NOMO-1 (cell line): ENCODE data around the gene CREBZF.
A peak's percentile ranks its signal among the peaks of the same experiment; 100 is the strongest.

Experiments
- DNase-seq, 2 experiments: peaks; one replicate each; lab custom pipeline; 2025; ENCODE audit not compliant: unreplicated experiment in 2 of 2; lab: John Stamatoyannopoulos, UW

CREBZF gene, protein sequence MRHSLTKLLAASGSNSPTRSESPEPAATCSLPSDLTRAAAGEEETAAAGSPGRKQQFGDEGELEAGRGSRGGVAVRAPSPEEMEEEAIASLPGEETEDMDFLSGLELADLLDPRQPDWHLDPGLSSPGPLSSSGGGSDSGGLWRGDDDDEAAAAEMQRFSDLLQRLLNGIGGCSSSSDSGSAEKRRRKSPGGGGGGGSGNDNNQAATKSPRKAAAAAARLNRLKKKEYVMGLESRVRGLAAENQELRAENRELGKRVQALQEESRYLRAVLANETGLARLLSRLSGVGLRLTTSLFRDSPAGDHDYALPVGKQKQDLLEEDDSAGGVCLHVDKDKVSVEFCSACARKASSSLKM

DNA sequence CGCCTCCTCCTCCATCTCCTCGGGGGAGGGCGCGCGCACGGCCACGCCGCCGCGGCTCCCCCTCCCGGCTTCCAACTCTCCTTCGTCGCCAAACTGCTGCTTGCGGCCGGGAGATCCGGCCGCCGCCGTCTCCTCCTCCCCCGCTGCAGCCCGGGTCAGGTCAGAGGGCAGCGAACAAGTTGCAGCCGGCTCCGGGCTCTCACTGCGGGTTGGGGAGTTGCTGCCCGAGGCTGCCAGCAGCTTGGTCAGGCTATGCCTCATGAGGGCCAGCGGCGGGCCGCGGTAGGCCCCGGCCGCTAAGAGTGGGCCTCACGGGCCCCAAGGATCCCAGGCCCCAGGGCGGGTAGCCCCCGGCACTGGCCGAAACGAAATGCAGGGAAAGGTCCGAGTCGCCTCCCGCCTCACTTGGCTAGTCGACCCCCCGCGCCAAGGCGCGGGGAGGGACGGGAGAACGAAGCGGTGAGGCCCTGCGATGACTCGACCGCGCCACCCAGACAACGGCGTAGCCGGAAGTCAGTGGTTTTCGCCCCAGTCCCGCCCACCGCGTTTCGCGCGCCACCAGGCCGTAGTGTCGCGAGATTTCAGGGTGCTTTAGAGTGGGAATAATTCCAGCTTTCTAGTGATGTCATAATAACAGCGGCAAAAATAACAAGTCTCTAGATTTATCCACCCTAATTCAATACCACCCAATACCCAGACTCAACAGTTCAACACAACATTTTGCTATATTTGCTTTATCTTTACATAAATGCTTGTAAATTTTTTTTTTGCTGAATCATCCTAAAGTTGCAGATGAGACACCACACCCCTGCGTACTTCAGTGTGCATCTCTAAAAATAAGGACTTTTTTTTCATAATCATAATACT lies at the start of gene CREBZF:
CREBZF (minus strand) TSS at position 515 of the 867 bp plus-strand sequence; CDS start at position 261, 254 bp downstream.
- DNase-seq: peak; percentile 85 to 95

DNA sequence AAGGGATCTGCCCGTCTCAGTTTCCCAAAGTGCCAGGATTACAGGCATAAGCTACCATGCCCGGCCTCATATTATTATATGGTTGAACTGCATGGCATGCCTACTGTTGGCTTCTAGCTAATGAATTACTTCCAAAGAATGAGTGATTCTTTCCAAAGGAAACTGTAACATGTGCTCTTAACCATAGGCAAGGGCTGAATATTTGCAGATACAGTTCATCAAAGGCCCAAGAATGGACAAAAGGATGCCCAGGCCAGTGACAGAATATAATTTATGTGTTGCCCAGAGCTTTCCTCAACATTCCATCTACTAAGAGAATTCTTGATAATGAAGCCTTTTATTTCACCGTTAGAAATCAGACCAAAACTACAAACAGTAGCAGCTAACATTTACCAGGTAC lies 48.0 kb upstream of the CREBZF start:
- no peak for DNase-seq

DNA sequence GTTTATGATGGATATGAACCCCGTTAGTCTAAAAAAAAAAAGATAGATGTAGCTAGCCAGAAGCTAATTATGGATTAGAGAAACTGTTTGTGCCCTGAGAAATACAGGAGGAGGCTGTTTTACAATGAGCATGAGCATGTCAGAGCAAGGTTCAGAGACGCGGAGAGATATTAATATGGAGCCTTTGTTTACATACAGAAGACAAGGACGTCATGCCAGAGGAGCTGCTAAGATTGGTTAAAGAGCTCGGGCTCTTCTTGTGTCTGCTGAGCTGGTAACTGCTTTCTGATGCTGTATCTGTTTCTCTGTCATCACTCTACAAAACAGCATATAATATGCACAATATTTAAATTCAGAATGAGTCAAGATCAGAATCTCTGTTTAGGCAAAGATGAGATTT lies 46.0 kb upstream of the CREBZF start:
- no peak for DNase-seq

DNA sequence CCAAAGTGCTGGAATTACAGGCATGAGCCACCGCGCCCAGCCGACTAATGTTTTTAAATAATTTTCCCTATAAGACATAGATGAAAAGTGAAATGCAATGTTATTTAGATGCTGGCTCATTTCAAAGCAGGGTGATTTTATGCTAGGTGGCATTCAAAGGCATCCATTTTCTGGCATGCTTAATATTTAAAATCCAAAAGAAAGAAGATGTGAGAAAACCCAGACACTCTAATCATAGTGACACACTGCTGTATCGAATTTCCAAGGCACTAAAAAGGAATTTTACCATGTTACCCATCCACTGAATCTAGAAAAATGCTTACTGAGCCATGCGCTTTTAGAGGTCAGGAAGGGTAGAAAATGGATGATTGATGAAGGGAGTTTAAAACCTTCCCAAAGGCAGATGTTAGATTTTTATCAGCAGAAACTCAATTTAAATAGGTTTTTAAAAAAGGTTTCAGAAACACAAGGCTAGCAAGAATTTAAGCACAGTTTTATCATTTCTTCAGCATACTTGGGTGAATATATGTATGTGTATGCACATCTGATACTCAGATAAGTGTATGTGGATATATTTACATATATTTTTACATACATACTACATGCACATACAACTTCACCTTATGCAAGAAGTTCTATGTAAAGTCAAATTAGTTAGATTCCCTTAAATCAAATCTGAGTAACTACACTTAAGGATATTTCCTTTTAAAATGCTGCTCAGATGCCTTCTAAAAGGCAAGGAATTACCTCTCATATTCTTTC lies 45.2 kb upstream of the CREBZF start:
- no peak for DNase-seq

DNA sequence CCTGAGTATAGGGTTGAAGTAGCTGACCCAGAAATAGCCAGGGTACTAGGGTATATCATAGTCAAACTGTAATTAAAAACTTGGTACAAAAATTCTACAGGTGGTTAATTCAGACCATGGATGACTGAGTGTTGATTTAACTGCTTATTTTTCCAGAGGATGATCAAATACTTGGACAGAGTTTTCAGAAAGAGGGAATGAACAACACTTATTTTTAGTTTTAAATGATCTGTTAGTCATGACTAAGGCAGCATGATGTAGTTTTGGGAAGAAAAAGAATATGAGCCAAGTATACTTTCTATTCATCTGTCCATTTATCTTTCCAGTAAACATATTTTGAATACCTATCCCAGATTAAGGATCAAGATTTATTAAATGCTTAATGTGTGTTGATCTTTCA lies 40.9 kb upstream of the CREBZF start:
- DNase-seq: no peak

DNA sequence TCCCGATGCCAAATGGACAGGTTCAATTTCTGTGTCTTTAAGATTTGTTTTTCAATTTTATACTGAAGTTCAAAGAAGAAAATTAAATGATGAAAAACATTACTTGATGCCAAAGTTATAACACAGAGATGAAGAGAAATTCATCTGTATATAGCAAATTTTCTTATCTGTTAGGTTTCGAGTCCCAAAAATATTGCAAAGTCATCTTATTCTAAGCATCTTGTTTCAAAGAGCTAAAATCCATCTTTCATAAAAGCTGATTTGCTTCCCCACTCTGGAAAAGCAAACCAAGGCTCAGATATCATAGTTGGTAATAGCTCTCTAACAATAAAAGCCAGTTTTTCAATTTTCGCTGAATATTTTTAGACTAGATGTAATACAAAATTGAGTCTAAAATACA lies 40.0 kb upstream of the CREBZF start:
- DNase-seq: no peak

DNA sequence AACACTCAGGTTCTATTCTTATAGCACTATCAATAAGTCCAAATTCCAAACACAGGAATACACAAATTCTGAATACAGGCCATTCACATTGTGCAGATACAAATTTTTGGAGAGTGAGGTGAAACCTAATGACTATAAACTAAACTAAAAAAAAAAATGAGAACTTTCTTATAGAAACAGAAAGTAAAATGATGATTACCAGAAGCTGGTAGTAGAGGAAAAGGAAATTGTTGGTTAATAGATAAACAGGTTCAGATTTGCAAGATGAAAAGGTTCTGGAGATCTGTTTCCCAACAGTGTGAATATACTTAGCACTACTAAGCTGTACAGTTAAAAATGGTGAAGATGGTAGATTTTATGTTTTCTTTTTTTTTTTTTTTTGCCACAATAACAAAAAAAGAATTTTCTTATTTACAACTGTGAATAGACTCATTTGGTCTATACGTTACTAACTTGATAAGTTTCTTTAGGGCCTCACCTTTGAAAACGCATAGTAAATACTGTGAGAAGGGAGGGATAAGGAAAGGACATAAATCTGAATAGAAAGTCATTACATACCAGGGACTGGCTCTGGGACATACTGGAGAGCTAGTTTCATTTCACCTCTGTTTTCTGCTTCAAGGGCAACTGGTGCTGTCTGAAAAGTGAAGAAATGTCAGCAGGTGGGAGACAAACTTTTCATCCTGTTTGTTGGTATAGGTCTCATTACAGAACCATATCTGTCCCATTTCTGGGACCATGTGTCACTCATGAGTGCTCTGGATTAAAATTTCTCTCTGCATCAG lies 35.2 kb upstream of the CREBZF start:
- peak in 1 of 2 experiments; percentile 42 for DNase-seq

DNA sequence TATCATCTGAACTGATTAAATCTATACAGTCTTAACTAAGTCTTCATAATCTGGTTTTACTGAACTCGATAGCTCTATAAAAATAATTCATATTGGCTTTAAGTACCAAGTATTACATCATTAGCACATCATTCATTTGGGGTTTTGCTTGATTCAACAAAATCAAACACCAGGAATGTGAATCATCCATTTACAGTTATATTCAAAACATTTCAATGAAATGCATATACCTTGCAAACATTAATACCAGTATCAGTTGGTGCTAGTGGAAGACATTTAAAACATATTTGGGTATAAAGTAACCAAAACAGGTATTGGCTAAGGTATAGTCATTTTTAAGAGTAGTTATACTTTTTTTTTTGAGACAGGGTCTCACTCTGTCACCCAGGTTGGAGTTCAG lies 33.3 kb upstream of the CREBZF start:
- DNase-seq: no peak

DNA sequence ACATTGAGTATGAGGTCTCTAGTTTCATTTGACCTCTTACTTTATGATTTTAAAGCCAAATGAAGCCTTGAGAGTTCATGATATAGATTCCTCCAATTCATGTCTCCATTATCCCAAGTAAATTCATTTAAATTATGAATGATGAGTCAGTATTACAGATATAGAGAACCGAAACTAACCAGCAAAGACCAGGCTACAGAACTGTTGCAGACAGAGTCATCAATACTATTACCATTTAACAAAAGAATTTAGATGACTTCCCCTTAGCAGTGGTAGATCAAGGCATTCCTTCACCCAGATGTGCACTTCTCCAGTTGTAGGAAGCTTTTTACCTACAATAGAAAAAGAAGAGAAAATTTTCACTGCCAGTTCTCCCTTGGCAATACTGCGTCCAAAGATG lies 32.8 kb upstream of the CREBZF start:
- peak in 1 of 2 experiments; percentile 24 for DNase-seq

DNA sequence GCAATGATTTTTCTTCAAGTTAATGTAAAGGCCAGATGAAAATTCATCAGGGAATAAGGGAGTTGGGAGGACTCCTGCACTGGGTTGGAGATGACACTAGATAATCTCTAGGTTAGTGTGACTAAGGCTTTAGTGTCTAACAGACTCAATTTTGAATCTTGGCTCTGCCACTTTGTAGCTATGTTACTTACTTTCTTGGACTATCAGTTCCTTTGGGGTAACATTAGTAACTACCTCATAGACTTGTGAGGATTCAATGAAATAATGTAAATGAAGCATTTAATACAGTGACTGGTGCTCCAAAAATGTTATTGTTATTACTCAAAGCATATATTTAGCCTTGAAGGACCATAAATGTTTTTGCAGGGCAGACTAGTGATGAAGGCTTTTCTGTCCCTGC lies 30.6 kb upstream of the CREBZF start:
- DNase-seq: no peak

DNA sequence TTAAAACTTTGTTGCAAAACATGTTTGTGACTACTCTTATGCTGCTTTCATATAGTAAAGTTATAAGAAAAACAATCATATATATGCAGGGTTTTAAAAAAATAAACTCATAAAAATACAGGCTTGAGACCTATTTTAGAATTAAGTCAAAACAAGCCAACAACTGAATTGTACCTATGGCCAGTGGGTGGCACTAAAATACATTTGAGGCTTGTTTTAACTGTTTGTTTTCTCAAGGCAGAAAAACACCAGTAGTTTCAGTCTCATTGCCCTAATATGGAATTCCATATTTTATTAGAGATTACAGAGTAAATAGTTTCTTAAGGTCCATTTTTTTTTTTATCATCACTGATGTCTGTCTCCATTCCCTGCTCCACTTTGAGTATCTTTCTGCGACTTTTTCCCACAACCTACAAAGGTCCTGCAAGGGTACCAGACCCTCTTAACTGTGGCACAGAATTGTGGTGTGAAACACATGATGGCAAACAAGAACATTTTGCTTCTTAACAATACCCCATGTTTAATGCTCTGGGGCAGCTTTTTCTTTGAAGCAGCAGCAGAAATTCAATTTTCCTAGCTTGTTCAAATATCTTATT lies 29.6 kb upstream of the CREBZF start:
- DNase-seq: peak in 1 of 2 experiments; percentile 3

DNA sequence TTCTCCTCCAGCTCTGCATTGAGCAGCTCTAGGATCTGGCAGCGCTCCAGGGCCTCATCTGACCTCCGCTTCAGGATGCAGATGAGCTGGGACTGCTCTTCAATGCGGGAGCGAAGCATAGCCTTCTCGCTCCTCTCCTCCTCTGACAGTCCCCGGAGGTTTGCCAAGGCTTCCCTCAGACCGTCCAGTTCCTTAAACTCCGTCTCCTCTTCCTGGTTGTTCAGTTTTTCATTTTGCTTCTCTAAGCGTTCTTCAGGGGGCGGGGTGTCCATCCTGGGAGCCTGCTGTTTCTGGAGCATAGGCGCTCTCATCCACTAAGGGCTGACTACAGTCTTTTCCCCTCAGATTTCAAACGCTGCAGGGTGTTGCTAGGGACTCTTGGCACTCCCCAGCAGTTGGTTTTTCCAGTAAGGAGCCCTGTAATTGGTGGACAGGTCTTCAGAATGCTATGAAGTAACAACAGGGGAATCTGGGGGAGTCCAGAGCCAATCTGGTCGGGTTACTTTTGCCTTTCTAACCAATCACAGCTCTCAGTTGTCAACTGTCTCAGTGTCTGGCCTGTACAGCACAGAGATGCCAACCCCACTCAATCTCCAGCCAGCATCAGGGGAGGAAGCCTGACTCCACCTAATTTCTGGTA lies 21.0 kb upstream of the CREBZF start, which contains the start of gene CCDC89:
CCDC89 (minus strand) TSS at position 376 of the 640 bp plus-strand sequence; CDS start at position 311, 65 bp downstream.
- DNase-seq: no peak

DNA sequence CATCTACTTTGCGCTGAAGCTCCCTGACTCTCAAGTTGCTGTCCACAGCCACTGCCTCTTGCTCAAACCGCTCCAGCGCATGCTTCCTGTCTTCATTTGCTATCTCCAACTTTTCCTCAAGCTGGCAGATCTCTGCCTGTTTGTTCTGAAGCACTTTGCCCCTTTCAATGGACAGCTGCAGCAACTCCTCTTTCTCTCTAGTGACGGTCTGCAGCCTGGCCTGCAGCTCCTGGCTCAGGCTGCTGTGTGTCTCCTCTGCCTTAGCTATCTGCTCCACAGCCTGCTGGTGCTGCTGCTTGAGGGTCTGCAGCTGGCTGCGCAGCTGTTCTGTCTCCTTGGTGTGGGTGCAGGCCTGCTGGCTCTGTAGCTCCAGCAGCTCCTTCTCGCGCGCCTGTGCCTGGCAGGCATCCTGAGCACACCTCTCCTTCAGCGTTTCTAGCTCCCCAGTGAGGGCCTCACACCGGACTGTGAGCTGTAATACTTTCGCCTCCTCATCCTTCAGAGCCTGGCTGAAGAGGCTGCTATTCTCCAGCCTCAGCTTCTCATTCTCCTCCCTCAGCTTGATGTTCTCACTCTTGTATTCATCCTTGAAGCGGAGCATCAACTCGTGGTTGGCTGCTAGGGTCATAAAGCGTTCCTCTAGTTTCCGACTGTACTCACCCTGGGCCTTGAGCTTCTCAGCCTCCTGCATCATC lies 20.3 kb upstream of the CREBZF start:
- no peak for DNase-seq

DNA sequence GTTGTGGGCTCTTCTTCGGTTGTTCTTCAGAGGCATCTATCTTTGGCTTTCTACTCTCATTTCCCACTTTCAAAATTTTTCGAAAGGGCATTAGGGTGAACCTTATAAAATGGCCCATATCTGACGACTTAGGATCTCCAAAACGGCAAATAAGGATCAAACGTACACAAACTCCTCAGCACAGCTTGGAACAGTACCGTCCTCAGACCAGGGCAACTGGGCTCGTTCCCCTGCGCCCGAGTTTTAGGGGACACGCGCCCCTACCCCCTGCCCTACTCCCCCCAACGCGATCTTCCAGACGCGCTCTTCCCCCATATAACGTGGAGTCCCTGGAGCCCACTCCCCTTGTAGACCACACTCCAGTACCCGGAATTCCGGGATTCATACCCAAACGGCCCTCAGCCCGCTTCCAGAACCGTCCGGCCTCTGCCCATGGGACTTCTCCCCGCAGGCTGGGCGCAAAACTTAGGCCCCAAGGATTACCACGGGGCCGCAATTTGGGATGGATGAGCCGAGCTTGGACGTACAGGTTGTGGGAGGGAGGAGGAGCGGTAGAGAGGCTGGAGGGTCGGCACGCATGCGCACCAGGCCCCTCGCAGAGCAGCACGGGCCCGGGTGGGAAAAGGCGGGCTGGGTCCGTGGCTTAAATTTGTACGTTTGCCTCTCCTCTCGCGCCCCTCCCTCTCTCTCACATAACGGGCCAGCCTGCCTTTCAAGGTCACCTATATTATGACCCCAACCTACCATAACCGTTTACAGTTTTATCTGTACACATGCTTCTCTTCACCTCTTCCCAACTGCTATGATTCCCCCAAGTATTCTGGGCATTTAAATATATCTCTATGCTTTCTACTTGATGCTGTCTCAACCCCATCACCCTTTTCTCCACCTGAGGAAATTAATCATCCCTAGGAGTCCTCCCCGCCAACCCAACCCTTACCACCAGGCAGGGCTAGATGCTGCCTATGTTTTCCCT lies 17.7 kb upstream of the CREBZF start:
- no peak for DNase-seq

DNA sequence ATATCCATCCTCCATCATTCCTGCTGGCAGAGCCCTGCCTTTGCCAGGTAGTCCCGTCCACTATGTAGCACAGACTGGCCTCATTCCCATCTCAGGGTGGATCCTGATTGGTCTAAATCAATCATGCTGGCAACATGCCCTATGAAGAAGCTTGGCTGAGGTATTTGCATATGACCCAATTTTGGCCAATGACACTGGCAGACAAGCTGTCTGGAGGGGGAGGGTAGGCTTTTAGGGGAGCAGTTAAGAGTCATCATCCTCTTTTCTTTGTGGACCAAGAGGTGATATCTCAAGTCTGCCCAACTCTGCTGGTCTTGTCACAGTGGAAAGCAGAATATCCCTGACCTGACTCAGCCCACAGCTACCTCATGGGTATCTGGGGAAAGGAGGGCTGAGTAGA lies 16.0 kb upstream of the CREBZF start:
- no peak for DNase-seq

DNA sequence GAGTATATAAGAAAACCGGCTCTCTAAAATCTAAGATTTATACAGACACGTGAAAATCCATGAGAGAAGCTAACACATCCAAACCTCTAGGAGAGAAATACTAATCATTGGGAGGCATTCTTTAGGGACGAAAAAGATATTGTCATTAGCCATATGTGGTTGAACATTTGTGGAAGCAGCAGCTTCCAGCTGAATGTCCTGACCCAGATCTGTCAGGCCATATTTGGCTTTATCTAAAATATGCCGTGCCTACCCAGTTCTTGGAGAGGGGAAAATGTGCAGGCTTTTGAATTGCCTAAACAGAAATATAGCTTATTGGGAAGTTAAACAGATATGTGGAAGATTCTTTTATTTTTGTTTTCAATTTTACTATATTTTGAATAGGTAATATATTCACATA lies 14.6 kb upstream of the CREBZF start:
- DNase-seq: no peak

DNA sequence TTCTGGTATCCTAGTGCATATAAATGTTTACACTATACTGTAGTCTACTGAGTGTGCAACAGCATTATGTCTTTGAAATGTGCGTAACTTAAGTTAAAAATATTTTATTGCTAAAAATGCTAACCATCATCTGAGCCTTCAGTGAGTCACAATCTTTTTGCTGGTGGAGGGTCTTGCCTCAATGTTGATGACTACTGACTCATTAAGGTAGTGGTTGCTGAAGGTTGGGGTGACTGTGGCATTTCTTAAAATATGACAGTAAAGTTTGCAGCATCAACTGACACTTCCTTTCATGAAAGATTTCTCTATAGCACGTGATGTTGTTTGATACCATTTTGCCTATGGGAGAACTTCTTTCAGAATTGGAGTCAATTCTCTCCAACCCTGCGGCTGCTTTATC lies 8.5 kb upstream of the CREBZF start:
- no peak for DNase-seq
